PFSK-1 (cell line): Measurements from ENCODE around the gene WDR47.

ENCODE experiments used
- FOXP2 ChIP-seq: optimal IDR thresholded peaks from 2 replicates; pipeline ENCODE3; 2011; ENCODE audit warnings: borderline replicate concordance, control low read depth, inconsistent platforms; ENCODE audit not compliant: insufficient read depth; ENCODE audit errors: extremely low read length, extremely low read depth
- POLR2AphosphoS5 ChIP-seq: IDR thresholded peaks from 2 replicates; pipeline ENCODE4 v1.6.1; 2012; ENCODE audit warnings: low read depth, mild to moderate bottlenecking, control low read depth, low read length, moderate library complexity
- SIN3A ChIP-seq: IDR thresholded peaks from 2 replicates; pipeline ENCODE4 v1.6.1; 2012; ENCODE audit warnings: mild to moderate bottlenecking, low read length, moderate library complexity, borderline replicate concordance; ENCODE audit not compliant: insufficient read depth
- TAF1 ChIP-seq: IDR thresholded peaks from 2 replicates; pipeline ENCODE4 v1.6.1; 2012; ENCODE audit warnings: low read length, control low read depth, borderline replicate concordance; ENCODE audit not compliant: insufficient read depth
- TF ChIP-seq, protein P1 (sequence below), 2 experiments: IDR thresholded peaks; 2 replicates each; pipeline versions ENCODE4 v1.6.1 to v1.8.0; 2011 to 2012; ENCODE audit warnings: low read depth in 2 of 2, low read length in 2 of 2, control low read depth in 1 of 2, inconsistent platforms in 1 of 2, mild to moderate bottlenecking in 1 of 2, moderate library complexity in 1 of 2; ENCODE audit not compliant: insufficient read depth in 1 of 2

The WDR47 gene

DNA sequence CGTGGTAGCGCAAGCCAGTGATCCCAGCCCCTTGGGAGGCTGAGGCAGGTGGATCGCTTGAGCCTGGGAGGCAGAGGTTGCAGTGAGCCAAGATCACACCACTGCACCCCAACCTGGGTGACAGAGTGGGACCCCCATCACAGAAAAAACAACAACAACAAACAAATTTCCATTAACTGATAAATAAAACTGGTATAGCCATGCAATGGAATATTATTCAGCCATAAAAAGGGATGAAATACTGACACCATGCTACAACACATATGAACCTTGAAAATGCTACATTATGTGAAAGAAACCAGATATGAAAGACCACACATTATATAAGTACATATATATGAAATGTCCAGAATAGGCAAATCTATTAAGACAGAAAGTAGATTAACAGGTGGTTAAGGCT is 90.7 kb downstream of the WDR47 start:
- TF ChIP-seq SIN3A = no peak
- TF ChIP-seq POLR2AphosphoS5 = no peak
- TF ChIP-seq, protein P1, sequence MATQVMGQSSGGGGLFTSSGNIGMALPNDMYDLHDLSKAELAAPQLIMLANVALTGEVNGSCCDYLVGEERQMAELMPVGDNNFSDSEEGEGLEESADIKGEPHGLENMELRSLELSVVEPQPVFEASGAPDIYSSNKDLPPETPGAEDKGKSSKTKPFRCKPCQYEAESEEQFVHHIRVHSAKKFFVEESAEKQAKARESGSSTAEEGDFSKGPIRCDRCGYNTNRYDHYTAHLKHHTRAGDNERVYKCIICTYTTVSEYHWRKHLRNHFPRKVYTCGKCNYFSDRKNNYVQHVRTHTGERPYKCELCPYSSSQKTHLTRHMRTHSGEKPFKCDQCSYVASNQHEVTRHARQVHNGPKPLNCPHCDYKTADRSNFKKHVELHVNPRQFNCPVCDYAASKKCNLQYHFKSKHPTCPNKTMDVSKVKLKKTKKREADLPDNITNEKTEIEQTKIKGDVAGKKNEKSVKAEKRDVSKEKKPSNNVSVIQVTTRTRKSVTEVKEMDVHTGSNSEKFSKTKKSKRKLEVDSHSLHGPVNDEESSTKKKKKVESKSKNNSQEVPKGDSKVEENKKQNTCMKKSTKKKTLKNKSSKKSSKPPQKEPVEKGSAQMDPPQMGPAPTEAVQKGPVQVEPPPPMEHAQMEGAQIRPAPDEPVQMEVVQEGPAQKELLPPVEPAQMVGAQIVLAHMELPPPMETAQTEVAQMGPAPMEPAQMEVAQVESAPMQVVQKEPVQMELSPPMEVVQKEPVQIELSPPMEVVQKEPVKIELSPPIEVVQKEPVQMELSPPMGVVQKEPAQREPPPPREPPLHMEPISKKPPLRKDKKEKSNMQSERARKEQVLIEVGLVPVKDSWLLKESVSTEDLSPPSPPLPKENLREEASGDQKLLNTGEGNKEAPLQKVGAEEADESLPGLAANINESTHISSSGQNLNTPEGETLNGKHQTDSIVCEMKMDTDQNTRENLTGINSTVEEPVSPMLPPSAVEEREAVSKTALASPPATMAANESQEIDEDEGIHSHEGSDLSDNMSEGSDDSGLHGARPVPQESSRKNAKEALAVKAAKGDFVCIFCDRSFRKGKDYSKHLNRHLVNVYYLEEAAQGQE (IDR thresholded peaks at IDR 0.05; ENCODE audit: insufficient read depth in 1 of 2, low read depth in 2 of 2, low read length in 2 of 2) = no peak
- no peak for TF ChIP-seq FOXP2
- TF ChIP-seq TAF1 = no peak

DNA sequence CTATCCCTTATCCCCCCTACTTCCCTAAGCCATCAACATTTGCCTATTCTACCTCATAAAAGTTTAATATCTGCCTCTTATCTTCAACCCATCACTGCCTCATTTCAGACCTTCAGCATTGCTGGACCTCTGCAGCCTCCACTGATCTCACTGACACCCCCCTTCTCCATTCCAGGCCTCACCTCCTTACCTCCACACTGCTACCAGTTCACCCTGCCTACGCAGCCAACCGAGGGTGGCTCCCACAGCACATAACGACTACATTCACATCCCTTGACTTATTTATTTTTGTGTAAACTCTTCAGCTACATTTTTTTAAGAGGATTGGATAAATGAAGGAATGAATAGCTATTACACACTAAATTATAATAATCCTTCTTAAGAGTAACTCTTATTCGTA is 92.9 kb downstream of the WDR47 start:
- TF ChIP-seq FOXP2 = no peak
- TF ChIP-seq TAF1 = no peak
- no peak for TF ChIP-seq SIN3A
- TF ChIP-seq POLR2AphosphoS5 = no peak
- TF ChIP-seq, protein P1 (IDR thresholded peaks at IDR 0.05; ENCODE audit: insufficient read depth in 1 of 2, low read depth in 2 of 2, low read length in 2 of 2) = no peak

DNA sequence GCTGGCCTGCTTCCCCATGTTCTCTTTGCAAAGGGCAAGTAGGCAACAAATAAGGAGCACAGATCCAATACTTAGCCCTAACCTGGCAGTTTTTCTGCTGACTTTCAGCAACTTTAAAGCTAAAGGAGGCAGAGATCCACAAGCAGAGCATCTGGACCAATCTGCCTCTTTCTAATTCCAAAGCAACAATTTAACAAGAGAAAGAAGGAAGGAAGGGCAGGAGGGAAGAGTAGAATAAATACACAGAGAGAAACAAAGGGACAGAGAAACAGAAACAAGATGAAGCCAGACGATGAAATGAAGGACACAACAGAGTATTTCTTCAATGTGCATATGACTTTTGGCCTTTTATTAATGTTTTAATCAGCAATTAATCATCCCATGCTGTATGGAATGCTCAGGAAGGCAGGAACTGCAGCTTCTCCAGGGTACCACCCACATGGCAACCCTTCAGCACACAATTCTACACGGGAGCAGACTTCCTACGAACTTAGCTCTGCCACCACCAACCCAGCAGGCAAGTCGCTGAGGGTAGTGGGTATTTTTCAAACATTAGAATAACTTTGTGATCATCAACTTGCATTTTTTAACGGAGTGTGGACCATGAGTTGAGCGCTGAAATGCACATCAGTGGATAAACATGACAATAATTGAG is 93.9 kb downstream of the WDR47 start:
- TF ChIP-seq FOXP2 (no peak), POLR2AphosphoS5 (no peak), TAF1 (no peak), SIN3A (no peak)
- TF ChIP-seq, protein P1 (IDR thresholded peaks at IDR 0.05; ENCODE audit: insufficient read depth in 1 of 2, low read depth in 2 of 2, low read length in 2 of 2) = no peak

DNA sequence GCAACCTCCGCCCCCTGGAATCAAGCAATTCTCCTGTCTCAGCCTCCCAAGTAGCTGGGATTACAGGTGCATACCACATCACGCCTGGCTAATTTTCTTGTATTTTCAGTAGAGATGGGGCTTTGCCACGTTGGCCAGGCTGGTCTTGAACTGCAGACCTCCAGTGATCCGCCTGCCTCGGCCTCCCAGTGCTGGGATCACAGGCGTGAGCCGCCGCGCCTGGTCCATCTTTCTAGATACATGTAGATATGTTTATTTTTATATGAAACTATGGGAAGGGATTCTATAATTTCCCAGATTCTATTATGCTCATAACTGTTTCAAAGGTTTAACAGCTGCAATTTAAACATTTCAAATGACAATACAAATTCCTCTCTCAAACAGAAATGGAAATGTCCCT is 105.7 kb downstream of the WDR47 start:
- TF ChIP-seq TAF1 = no peak
- no peak for TF ChIP-seq POLR2AphosphoS5
- TF ChIP-seq, protein P1 (IDR thresholded peaks at IDR 0.05; ENCODE audit: insufficient read depth in 1 of 2, low read depth in 2 of 2, low read length in 2 of 2) = no peak
- no peak for TF ChIP-seq SIN3A
- no peak for TF ChIP-seq FOXP2
